ENCODE measurements around the gene PRAMEF4. TPM values are rescaled to one million over a fixed set of nuclear protein-coding genes. Genes with fewer than 3 reads are reported as not detected.
"Not testable (repeated sequence)": the region's sequence is repeated elsewhere in the genome, so short reads cannot be mapped to it uniquely, and the experiment has no call there.

The PRAMEF4 gene
- total RNA-seq, 2 experiments from 2014 or later = not detected

DNA sequence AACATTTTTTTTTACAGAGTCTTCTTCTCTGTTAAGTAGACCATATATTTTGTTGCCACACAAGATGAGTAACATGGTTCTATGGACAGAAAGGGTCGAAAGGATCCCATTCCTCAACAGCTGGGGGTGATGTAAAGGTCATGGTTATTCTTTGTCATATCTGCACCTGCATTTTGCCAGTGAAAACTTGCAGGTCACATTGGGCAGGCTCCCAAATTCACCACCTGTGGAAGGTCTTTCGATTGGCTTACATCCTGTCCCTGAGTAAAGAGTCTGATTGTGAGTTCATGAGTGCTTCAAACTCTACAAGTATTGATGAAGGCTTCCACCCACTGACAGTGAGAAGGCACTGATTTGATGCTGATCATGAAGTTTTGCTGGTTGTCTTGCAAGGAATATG, 52.8 kb downstream of the PRAMEF4 start:
- H3K9me3 Mint-ChIP-seq (ENCODE audit: low read depth); ATAC-seq; intact Hi-C loops (cut with DNase I, micrococcal nuclease); POLR2A ChIA-PET; CTCF ChIA-PET; H3K4me3 Mint-ChIP-seq; DNase-seq; H3K36me3 Mint-ChIP-seq (ENCODE audit: low read depth); H3K27ac Mint-ChIP-seq; H3K4me1 Mint-ChIP-seq; H3K27me3 Mint-ChIP-seq: not testable (repeated sequence)

DNA sequence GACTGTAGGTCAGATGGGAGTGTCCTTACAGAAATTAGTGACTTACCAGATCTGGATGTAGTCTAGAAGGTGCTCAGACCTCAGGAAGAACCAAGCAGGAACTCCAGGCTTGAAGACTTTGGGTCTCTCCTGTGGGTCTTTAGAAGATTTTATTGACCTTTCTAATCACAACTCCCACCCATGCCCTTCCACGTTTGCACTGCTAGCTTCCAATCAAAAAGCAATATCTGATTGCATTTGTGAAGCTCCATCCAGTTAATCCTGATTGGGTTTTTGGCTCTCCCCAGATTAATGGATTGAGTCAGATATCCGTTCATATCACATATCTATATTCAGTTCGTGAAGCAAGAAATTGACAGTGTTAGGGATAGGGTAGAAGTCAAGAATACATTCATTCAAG, 54.7 kb downstream of the PRAMEF4 start, which contains the start of gene PRAMEF11:
TSS of gene PRAMEF11 (minus strand) at position 101 of the 400 bp plus-strand sequence. CDS start 2,621 bp downstream, outside the sequence.
- H3K4me1 Mint-ChIP-seq; CTCF ChIA-PET; POLR2A ChIA-PET; H3K4me3 Mint-ChIP-seq; H3K36me3 Mint-ChIP-seq (ENCODE audit: low read depth); ATAC-seq; H3K27me3 Mint-ChIP-seq; H3K27ac Mint-ChIP-seq; H3K9me3 Mint-ChIP-seq (ENCODE audit: low read depth); intact Hi-C loops (cut with DNase I, micrococcal nuclease); DNase-seq: not testable (repeated sequence)

Other genes with a start within 250 kb of the PRAMEF4 start
- not detected for gene AADACL4, start 242.1 kb downstream of the PRAMEF4 start, total RNA-seq
- not detected for gene AADACL3, start 170.1 kb downstream of the PRAMEF4 start, total RNA-seq
- not detected for gene CFAP107, start 140.0 kb downstream of the PRAMEF4 start, total RNA-seq
- gene PRAMEF12, start 112.5 kb downstream of the PRAMEF4 start, total RNA-seq = not detected
- not detected for gene PRAMEF1, start 94.8 kb downstream of the PRAMEF4 start, total RNA-seq
- gene PRAMEF11, start 54.8 kb downstream of the PRAMEF4 start, total RNA-seq = not detected
- not detected for gene HNRNPCL1, start 37.5 kb downstream of the PRAMEF4 start, total RNA-seq
- not detected for gene PRAMEF2, start 29.1 kb downstream of the PRAMEF4 start, total RNA-seq
- not detected for gene PRAMEF10, start 12.1 kb upstream of the PRAMEF4 start, total RNA-seq
- gene PRAMEF7, start 30.4 kb upstream of the PRAMEF4 start, total RNA-seq = not detected
- gene PRAMEF6, start 61.4 kb upstream of the PRAMEF4 start, total RNA-seq = not detected
- gene PRAMEF27, start 170.4 kb upstream of the PRAMEF4 start, total RNA-seq = not detected
- gene HNRNPCL3, start 174.6 kb upstream of the PRAMEF4 start, total RNA-seq = not detected
- not detected for gene PRAMEF25, start 184.6 kb upstream of the PRAMEF4 start, total RNA-seq
- gene HNRNPCL2, start 230.7 kb upstream of the PRAMEF4 start, total RNA-seq = not detected

All from activated CD4-positive, alpha-beta T cell treated with anti-CD3 and anti-CD28 coated beads for 36 hours (primary cell).